GM19468 (cell line): ENCODE measurements around the gene KRIT1.
A peak's percentile ranks its signal among the peaks of the same experiment; 100 is the strongest.

ENCODE experiments used
- ATAC-seq: cut with Tn5 transposase; IDR thresholded peaks from one replicate; pipeline ENCODE4 v1.9.1; 2021; ENCODE audit warnings: mild to moderate bottlenecking, moderate library complexity, moderate number of reproducible peaks; ENCODE audit not compliant: unreplicated experiment; ENCODE audit errors: extremely low read depth

Gene KRIT1

DNA sequence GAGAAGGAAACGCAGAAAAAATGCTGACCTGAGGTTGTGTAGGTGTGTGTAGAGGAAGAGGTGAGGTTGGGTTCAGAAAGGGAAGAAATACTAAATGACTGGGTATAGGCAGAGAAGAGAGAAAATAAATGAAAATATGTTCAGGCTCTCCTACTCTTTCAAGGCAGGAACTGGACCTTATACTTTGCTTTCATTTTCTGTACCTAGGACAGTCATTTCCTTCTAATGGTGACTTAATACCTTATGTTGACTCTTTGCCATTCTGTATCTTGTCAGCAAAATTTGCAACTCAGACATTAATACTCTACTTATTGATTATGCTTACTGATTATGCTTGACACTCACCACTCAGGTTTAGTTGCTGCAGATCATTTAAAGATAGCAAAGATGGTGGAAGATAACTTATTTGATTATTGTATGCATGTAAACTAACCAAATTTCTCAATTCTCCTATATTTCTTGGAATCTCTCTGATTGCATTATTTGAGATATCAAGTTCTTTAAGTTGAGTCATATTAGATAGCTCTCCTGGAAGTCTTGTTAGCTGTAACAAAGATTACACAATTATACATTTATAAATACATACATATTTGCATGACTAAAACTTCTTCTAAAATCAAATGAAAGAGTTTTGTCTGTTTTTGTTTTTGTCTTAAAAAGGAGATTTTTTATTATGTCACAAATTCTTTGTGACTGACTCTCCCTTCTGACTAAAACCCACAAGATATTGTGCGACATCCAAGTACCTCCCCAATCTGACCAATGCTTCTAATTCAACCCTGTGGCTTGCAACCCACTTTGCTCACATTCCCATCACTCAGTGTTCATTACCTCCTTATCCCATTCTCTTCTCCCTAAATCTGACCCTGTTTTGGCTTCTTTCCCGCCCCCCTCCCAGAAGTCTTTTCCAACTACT lies 86.8 kb downstream of the KRIT1 start:
- peak; percentile 66 for ATAC-seq

GRCh38 chr7:92156990-92157389 lies 88.7 kb downstream of the KRIT1 start:
- no peak for ATAC-seq

DNA sequence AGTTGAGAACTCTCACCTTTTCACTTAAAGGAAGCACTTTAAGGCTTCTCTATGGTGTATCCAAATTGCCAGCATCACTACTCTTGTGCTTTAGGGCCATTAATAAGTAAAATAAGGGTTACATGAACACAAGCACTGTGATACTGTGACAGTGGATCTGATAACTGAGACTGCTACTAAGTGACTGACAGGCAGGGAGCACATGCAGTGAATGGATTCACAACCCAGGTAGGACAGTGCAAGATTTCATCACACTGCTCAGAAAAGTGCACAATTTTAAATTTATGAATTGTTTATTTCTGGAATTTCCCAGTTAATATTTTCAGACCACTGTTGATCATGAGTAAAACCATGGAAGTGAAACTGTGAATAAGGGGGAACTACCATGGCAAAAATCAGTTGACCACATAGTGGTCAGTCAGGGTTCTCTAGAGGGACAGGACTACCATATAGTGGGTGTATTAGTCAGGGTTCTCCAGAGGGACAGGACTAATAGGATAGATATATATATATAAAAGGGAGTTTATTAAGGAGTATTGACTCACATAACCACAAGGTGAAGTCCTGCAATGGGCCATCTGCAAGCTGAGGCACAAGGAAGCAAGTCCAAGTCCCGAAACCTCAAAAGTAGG lies 90.5 kb downstream of the KRIT1 start:
- no peak for ATAC-seq

- no peak for ATAC-seq
Observed at GRCh38 chr7:92150450-92151017, 95.2 kb downstream of the KRIT1 start.

- ATAC-seq, result no peak
Observed at GRCh38 chr7:92149736-92150239, 95.9 kb downstream of the KRIT1 start.
